Measurements from ENCODE around the gene TMIGD3. TPM values are rescaled to one million over a fixed set of nuclear protein-coding genes. Genes with fewer than 3 reads are reported as not detected.

TMIGD3 gene
- polyA plus RNA-seq, 3 donors, result 2.0 to 3.1 (median 2.1) TPM

GRCh38 chr1:111471538-111471937, 31.9 kb downstream of the TMIGD3 start:
- H3K27ac ChIP-seq (ENCODE audit: low read depth in 1 of 2, low read length in 2 of 2), result peak overlapping the region; percentile 76 to 96
- H3K27me3 Mint-ChIP-seq (ENCODE audit: low read depth in 3 of 3), result no peaks in the 10 kb centered on the region
- WGBS (ENCODE audit: insufficient coverage), result no CpG with 5 or more reads among the region's 3 CpGs
- no peaks in the 10 kb centered on the region for H3K9me3 Mint-ChIP-seq
- no peak overlapping the region for H2AFZ ChIP-seq (ENCODE audit: insufficient read depth, low read depth, low read length, poor library complexity, severe bottlenecking)
- intact Hi-C loops (cut with micrococcal nuclease), result loop anchor here (5.0 kb wide), 1 partner anchor 36 kb away; no protein-coding TSS in a partner anchor
- H3K4me3 ChIP-seq (replicated peaks in 1 of 3; ENCODE audit: low read depth in 2 of 3, low read length in 3 of 3), result peak overlapping the region in 1 of 3 experiments; percentile 66
- H3K4me1 ChIP-seq (ENCODE audit: control insufficient read depth in 1 of 2, insufficient read depth in 2 of 2, low read length in 2 of 2), result peaks cover 58 to 66% of the 10 kb centered on the region in 2 donors
- no peaks in the 10 kb centered on the region for H3K27me3 ChIP-seq (ENCODE audit: control insufficient read depth in 2 of 2, insufficient read depth in 2 of 2, low read length in 2 of 2)
- H4K20me1 ChIP-seq (ENCODE audit: insufficient read depth, low read length), result no peaks in the 10 kb centered on the region
- TF ChIP-seq CTCF (IDR thresholded peaks at IDR 0.05), result no peak
- H3K27ac Mint-ChIP-seq, result no peak overlapping the region
- H3K4me3 Mint-ChIP-seq, result no peak overlapping the region
- H3K79me2 ChIP-seq (ENCODE audit: insufficient read depth, low read length), result peaks cover 45% of the 10 kb centered on the region
- H3K4me2 ChIP-seq (replicated peaks; ENCODE audit: extremely low read depth, low read length, poor library complexity, severe bottlenecking), result peak overlapping the region; percentile 68
- peaks cover 4 to 21% of the 10 kb centered on the region in 2 donors for H3K36me3 ChIP-seq (replicated peaks in 1 of 2; ENCODE audit: control insufficient read depth in 1 of 2, insufficient read depth in 2 of 2, low read length in 2 of 2)
- H3K9ac ChIP-seq (ENCODE audit: insufficient read depth, low read length, poor library complexity, severe bottlenecking), result no peak overlapping the region
- no peaks in the 10 kb centered on the region for H3K9me3 ChIP-seq (replicated peaks in 1 of 2; ENCODE audit: control insufficient read depth in 1 of 2, insufficient read depth in 1 of 2, low read length in 2 of 2)
- H3K4me1 Mint-ChIP-seq, result peaks cover 24% of the 10 kb centered on the region
- peaks cover 22 to 23% of the 10 kb centered on the region in 2 donors for H3K36me3 Mint-ChIP-seq
- DNase-seq, result no peak

GRCh38 chr1:111471012-111471411, 32.4 kb downstream of the TMIGD3 start:
- Histone ChIP-seq H4K20me1 (ENCODE audit: insufficient read depth, low read length) (no peaks in the 10 kb centered on the region), H3K4me1 (ENCODE audit: control insufficient read depth in 1 of 2, insufficient read depth in 2 of 2, low read length in 2 of 2) (peaks cover 53 to 61% of the 10 kb centered on the region in 2 donors), H3K9me3 (replicated peaks in 1 of 2; ENCODE audit: control insufficient read depth in 1 of 2, insufficient read depth in 1 of 2, low read length in 2 of 2) (no peaks in the 10 kb centered on the region), H3K9ac (ENCODE audit: insufficient read depth, low read length, poor library complexity, severe bottlenecking) (peak overlapping the region; percentile 38), H3K27ac (ENCODE audit: low read depth in 1 of 2, low read length in 2 of 2) (peak overlapping the region; percentile 66 to 96), H2AFZ (ENCODE audit: insufficient read depth, low read depth, low read length, poor library complexity, severe bottlenecking) (peak overlapping the region; percentile 18), H3K4me3 (replicated peaks in 1 of 3; ENCODE audit: low read depth in 2 of 3, low read length in 3 of 3) (peak overlapping the region in 2 of 3 experiments; percentile 34 to 66), H3K36me3 (replicated peaks in 1 of 2; ENCODE audit: control insufficient read depth in 1 of 2, insufficient read depth in 2 of 2, low read length in 2 of 2) (peaks cover 4 to 21% of the 10 kb centered on the region in 2 donors), H3K27me3 (ENCODE audit: control insufficient read depth in 2 of 2, insufficient read depth in 2 of 2, low read length in 2 of 2) (no peaks in the 10 kb centered on the region), H3K79me2 (ENCODE audit: insufficient read depth, low read length) (peaks cover 40% of the 10 kb centered on the region), H3K4me2 (replicated peaks; ENCODE audit: extremely low read depth, low read length, poor library complexity, severe bottlenecking) (peak overlapping the region; percentile 68)
- Mint-ChIP-seq H3K4me3 (no peak overlapping the region), H3K36me3 (peaks cover 19 to 21% of the 10 kb centered on the region in 2 donors), H3K4me1 (peaks cover 19% of the 10 kb centered on the region), H3K27ac (no peak overlapping the region), H3K9me3 (no peaks in the 10 kb centered on the region), H3K27me3 (ENCODE audit: low read depth in 3 of 3) (no peaks in the 10 kb centered on the region)
- no peak for TF ChIP-seq CTCF (IDR thresholded peaks at IDR 0.05)
- DNase-seq, result peak; percentile 91 to 93 (median 92)
- intact Hi-C loops (cut with micrococcal nuclease), result loop anchor here (5.0 kb wide), 1 partner anchor 36 kb away; no protein-coding TSS in a partner anchor
- WGBS (ENCODE audit: insufficient coverage), result 3% methylated on average over 3 of the region's 3 CpGs
